SK-N-SH (cell line): ENCODE results near the gene ITM2C. TPM values are rescaled to one million over a fixed set of nuclear protein-coding genes. Genes with fewer than 3 reads are reported as not detected.

ENCODE experiments used
- CTCF ChIA-PET: fragments of 300-600, 350-600 bp; formaldehyde crosslinking; extraction: SDS; loops from one replicate; lab custom pipeline; 2021; lab: Yijun Ruan, JAX
- POLR2A ChIA-PET: fragments of 350-600 bp; sonication (Branson Sonifier 250); formaldehyde crosslinking; extraction: SDS; loops from one replicate; lab custom pipeline; 2020; ENCODE audit warnings: antibody characterized with exemption, inconsistent platforms; lab: Yijun Ruan, JAX
- DNase-seq: peaks from one replicate; pipeline ENCODE4 v3.0.0; 2012
- H2AFZ ChIP-seq: fragments of 200-600 bp; sonication (generic); 2 replicates; pipeline ENCODE4 v1.8.1; 2016; ENCODE audit warnings: antibody characterized with exemption, mild to moderate bottlenecking, low read depth
- H3F3A ChIP-seq: fragments of 200-600 bp; sonication (generic); replicated peaks from 2 replicates; pipeline ENCODE3; 2016; ENCODE audit warnings: antibody characterized with exemption, mild to moderate bottlenecking; ENCODE audit not compliant: insufficient read depth
- H3K27ac ChIP-seq, 2 experiments: fragments of 200-500 bp in 1 of 2; fragments of 200-600 bp in 1 of 2; sonication (Bioruptor generic) in 1 of 2; sonication (generic), shearing (Covaris generic) in 1 of 2; 2 replicates each; pipeline versions ENCODE4 v1.5.1 to v1.6.1; 2014 to 2016; ENCODE audit warnings: low read depth in 2 of 2, inconsistent platforms in 1 of 2, low read length in 1 of 2, mild to moderate bottlenecking in 1 of 2, mixed read lengths in 1 of 2
- H3K27me3 ChIP-seq: fragments of 200-600 bp; sonication (generic), shearing (Covaris generic); 2 replicates; pipeline ENCODE4 v1.6.1; 2016; ENCODE audit warnings: mixed run types; ENCODE audit not compliant: insufficient read depth
- H3K36me3 ChIP-seq, 2 experiments: fragments of 200-500 bp in 1 of 2; fragments of 200-600 bp in 1 of 2; sonication (Bioruptor generic) in 1 of 2; sonication (generic) in 1 of 2; replicated peaks in 1 of 2; 2 replicates each; pipeline versions ENCODE3 to v1.5.1; 2014 to 2016; ENCODE audit warnings: low read length in 1 of 2, mild to moderate bottlenecking in 1 of 2; ENCODE audit not compliant: insufficient read depth in 2 of 2, control insufficient read depth in 1 of 2
- H3K4me1 ChIP-seq, 2 experiments: fragments of 200-500 bp in 1 of 2; fragments of 200-600 bp in 1 of 2; sonication (Bioruptor generic) in 1 of 2; sonication (generic), shearing (Covaris generic) in 1 of 2; 2 replicates each; pipeline versions ENCODE4 v1.5.1 to v1.6.1; 2014 to 2016; ENCODE audit warnings: low read depth in 1 of 2, low read length in 1 of 2, mixed run types in 1 of 2; ENCODE audit not compliant: insufficient read depth in 2 of 2, control insufficient read depth in 1 of 2
- H3K4me2 ChIP-seq: fragments of 200-600 bp; sonication (generic), shearing (Covaris generic); 2 replicates; pipeline ENCODE4 v1.6.1; 2017; ENCODE audit warnings: mixed run types
- H3K4me3 ChIP-seq, 2 experiments: fragments of 200-500 bp in 1 of 2; fragments of 200-600 bp in 1 of 2; sonication (Bioruptor generic) in 1 of 2; sonication (generic), shearing (Covaris generic) in 1 of 2; 2 replicates each; pipeline versions ENCODE4 v1.5.1 to v1.8.1; 2014 to 2016; ENCODE audit warnings: low read depth in 2 of 2, inconsistent platforms in 1 of 2, low read length in 1 of 2, mild to moderate bottlenecking in 1 of 2, mixed read lengths in 1 of 2, moderate library complexity in 1 of 2
- H3K79me2 ChIP-seq: fragments of 200-600 bp; sonication (generic); 2 replicates; pipeline ENCODE4 v1.8.1; 2017; ENCODE audit warnings: mild to moderate bottlenecking; ENCODE audit not compliant: insufficient read depth
- H3K9ac ChIP-seq: fragments of 200-600 bp; sonication (generic); 2 replicates; pipeline ENCODE4 v1.6.1; 2017; ENCODE audit warnings: mixed run types
- H3K9me2 ChIP-seq: fragments of 200-600 bp; sonication (generic); 2 replicates; pipeline ENCODE4 v1.6.1; 2017; ENCODE audit warnings: mixed run types
- H3K9me3 ChIP-seq: fragments of 200-600 bp; sonication (generic); 2 replicates; pipeline ENCODE4 v1.6.1; 2017; ENCODE audit warnings: mixed run types, mild to moderate bottlenecking, moderate library complexity
- H4K20me1 ChIP-seq: fragments of 200-600 bp; sonication (generic); 2 replicates; pipeline ENCODE4 v1.6.1; 2017; ENCODE audit warnings: mild to moderate bottlenecking, mixed run types; ENCODE audit not compliant: insufficient read depth
- CHD2 ChIP-seq: fragments of 150-350 bp; IDR thresholded peaks from 2 replicates; pipeline ENCODE4 v1.6.1; 2018; ENCODE audit warnings: low read length; ENCODE audit not compliant: partially characterized antibody
- EZH2phosphoT487 ChIP-seq: fragments of 200-600 bp; sonication (generic); IDR thresholded peaks from 2 replicates; pipeline ENCODE4 v1.6.1; 2017; ENCODE audit warnings: low read depth, mixed run types, mild to moderate bottlenecking, antibody characterized with exemption, moderate library complexity, borderline replicate concordance
- FOSL2 ChIP-seq: IDR thresholded peaks from 2 replicates; pipeline ENCODE4 v1.4.0; 2012; ENCODE audit warnings: low read depth, mild to moderate bottlenecking, moderate library complexity, borderline replicate concordance
- FOXM1 ChIP-seq: IDR thresholded peaks from 2 replicates; pipeline ENCODE4 v1.4.0; 2012; ENCODE audit warnings: low read depth, mild to moderate bottlenecking
- GABPA ChIP-seq: IDR thresholded peaks from 2 replicates; pipeline ENCODE4 v1.4.0; 2012; ENCODE audit warnings: low read depth, mild to moderate bottlenecking
- JUND ChIP-seq: IDR thresholded peaks from 2 replicates; pipeline ENCODE4 v1.4.0; 2012
- MEF2A ChIP-seq: IDR thresholded peaks from 2 replicates; pipeline ENCODE4 v1.4.0; 2012; ENCODE audit warnings: low read depth, borderline replicate concordance
- NFIC ChIP-seq: IDR thresholded peaks from 2 replicates; pipeline ENCODE4 v1.4.0; 2012; ENCODE audit warnings: borderline replicate concordance
- POLR2AphosphoS5 ChIP-seq: IDR thresholded peaks from 2 replicates; pipeline ENCODE4 v1.6.1; 2012; ENCODE audit warnings: low read depth, low read length
- RCOR1 ChIP-seq: fragments of 150-350 bp; IDR thresholded peaks from 2 replicates; pipeline ENCODE4 v1.6.1; 2017; ENCODE audit warnings: antibody characterized with exemption, low read length
- TAF1 ChIP-seq: IDR thresholded peaks from 2 replicates; pipeline ENCODE4 v1.6.1; 2012; ENCODE audit warnings: low read depth, mild to moderate bottlenecking, low read length, moderate library complexity, borderline replicate concordance
- TCF12 ChIP-seq: IDR thresholded peaks from 2 replicates; pipeline ENCODE4 v1.4.0; 2012
- TEAD4 ChIP-seq: IDR thresholded peaks from 2 replicates; pipeline ENCODE4 v1.4.0; 2012; ENCODE audit warnings: mild to moderate bottlenecking, borderline replicate concordance; ENCODE audit not compliant: insufficient read depth
- YY1 ChIP-seq: IDR thresholded peaks from 2 replicates; pipeline ENCODE4 v1.4.0; 2012; ENCODE audit warnings: low read depth, mild to moderate bottlenecking
- WGBS: methylation state at CpG from one replicate; pipeline ENCODE4 v1.1.6; 2017; ENCODE audit warnings: low lambda C conversion rate; 5-methylcytosine and 5-hydroxymethylcytosine counted together
- polyA plus RNA-seq, 3 experiments: library from polyadenylated mRNA; depleted of rRNA; stranded (reverse); fragments of >200 nt; gene quantifications; 2 replicates each; pipeline ENCODE4 v1.2.3, GENCODE V29; 2012
- TF ChIP-seq, protein P1 (sequence below): IDR thresholded peaks from 2 replicates; pipeline ENCODE4; 2012
- TF ChIP-seq, protein P2 (sequence below): IDR thresholded peaks from 2 replicates; pipeline ENCODE4 v1.4.0; 2012; ENCODE audit warnings: low read depth
- TF ChIP-seq, protein P3 (sequence below): fragments of 200-600 bp; sonication (generic); IDR thresholded peaks from 2 replicates; pipeline ENCODE4 v1.6.1; 2017; ENCODE audit warnings: antibody characterized with exemption, mild to moderate bottlenecking, moderate library complexity

ITM2C gene
- polyA plus RNA-seq, 1 of the 3 experiments (the other 2 are of a cell fraction), result 288 TPM

DNA sequence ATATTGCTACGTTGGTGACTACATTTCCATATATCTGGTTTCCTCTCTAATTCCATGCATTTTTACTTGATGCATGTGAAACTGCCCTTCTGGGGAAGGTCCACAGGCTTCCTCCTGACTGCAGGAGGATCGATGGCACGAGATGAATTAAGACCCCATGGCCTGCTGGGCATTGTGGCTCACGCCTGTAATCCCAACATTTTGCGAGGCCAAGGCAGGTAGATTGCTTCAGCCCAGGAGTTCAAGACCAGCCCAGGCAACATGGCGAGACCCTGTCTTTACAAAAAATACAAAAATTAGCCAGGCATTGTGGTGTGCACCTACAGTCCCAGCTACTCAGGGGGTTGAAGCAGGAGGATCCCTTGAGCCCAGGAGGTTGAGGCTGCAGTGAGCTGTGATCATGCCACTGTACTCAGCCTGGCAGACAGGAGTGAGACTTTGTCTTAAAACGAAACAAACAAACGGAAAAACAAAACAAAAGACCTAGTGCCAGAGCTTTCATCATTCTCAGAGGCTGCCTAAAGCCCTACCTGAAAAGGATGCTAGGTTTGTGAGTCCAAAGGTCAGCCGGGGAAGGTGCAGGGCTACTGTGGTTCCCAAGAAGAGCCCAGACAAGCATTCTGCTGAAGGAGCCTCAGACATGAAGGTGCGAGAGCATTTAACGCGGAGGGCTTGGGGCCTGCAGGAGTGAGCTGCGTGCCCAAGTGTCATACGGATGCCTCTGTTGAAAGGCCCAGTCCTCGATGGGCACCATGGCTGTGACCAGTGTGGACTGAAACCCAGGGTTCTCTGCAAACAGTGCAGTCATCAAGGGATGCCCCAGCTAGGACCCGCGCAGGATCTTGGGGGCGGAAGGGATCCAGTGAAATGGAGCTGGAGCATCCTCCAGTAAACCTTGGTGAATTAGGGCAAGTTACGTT, 38.7 kb downstream of the ITM2C start:
- no peak for TF ChIP-seq RCOR1
- TF ChIP-seq GABPA, result no peak
- no peak for TF ChIP-seq TCF12
- no peak for TF ChIP-seq NFIC
- TF ChIP-seq, protein P1, sequence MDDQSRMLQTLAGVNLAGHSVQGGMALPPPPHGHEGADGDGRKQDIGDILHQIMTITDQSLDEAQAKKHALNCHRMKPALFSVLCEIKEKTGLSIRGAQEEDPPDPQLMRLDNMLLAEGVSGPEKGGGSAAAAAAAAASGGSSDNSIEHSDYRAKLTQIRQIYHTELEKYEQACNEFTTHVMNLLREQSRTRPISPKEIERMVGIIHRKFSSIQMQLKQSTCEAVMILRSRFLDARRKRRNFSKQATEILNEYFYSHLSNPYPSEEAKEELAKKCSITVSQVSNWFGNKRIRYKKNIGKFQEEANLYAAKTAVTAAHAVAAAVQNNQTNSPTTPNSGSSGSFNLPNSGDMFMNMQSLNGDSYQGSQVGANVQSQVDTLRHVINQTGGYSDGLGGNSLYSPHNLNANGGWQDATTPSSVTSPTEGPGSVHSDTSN, result no peak
- TF ChIP-seq FOXM1, result no peak
- TF ChIP-seq MEF2A, result no peak
- TF ChIP-seq EZH2phosphoT487, result no peak
- no peak for TF ChIP-seq TEAD4
- TF ChIP-seq, protein P2, sequence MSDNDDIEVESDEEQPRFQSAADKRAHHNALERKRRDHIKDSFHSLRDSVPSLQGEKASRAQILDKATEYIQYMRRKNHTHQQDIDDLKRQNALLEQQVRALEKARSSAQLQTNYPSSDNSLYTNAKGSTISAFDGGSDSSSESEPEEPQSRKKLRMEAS, result no peak
- no peak for TF ChIP-seq CHD2
- no peak for TF ChIP-seq FOSL2
- TF ChIP-seq JUND, result no peak
- TF ChIP-seq YY1, result no peak
- TF ChIP-seq, protein P3, sequence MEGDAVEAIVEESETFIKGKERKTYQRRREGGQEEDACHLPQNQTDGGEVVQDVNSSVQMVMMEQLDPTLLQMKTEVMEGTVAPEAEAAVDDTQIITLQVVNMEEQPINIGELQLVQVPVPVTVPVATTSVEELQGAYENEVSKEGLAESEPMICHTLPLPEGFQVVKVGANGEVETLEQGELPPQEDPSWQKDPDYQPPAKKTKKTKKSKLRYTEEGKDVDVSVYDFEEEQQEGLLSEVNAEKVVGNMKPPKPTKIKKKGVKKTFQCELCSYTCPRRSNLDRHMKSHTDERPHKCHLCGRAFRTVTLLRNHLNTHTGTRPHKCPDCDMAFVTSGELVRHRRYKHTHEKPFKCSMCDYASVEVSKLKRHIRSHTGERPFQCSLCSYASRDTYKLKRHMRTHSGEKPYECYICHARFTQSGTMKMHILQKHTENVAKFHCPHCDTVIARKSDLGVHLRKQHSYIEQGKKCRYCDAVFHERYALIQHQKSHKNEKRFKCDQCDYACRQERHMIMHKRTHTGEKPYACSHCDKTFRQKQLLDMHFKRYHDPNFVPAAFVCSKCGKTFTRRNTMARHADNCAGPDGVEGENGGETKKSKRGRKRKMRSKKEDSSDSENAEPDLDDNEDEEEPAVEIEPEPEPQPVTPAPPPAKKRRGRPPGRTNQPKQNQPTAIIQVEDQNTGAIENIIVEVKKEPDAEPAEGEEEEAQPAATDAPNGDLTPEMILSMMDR, result no peak
- no peak for TF ChIP-seq POLR2AphosphoS5
- TF ChIP-seq TAF1, result no peak
- CTCF ChIA-PET, result interaction anchor here (0.9 to 5.8 kb wide), 3 partner anchors 9 to 79 kb away, joined by 3 to 31 read pairs (median 7); no protein-coding TSS in a partner anchor
- H3K79me2 ChIP-seq, result no peaks in the 10 kb centered on the region
- no peak overlapping the region for H3K4me2 ChIP-seq
- no peak overlapping the region for H2AFZ ChIP-seq
- POLR2A ChIA-PET, result no interaction called here
- H3K27ac ChIP-seq, result no peak overlapping the region
- no peaks in the 10 kb centered on the region for H3K9me3 ChIP-seq
- no peak overlapping the region for H3K9ac ChIP-seq
- peaks cover 16% of the 10 kb centered on the region; the same call in 1 of the 2 replicates for H3K27me3 ChIP-seq
- H3K4me1 ChIP-seq, result no peaks in the 10 kb centered on the region; a peak in 2 of 4 replicates
- DNase-seq, result no peak
- H4K20me1 ChIP-seq, result no peaks in the 10 kb centered on the region
- 64% methylated on average over 14 of the region's 19 CpGs for WGBS
- no peaks in the 10 kb centered on the region for H3K36me3 ChIP-seq
- no peaks in the 10 kb centered on the region for H3F3A ChIP-seq
- no peaks in the 10 kb centered on the region for H3K9me2 ChIP-seq
- no peak overlapping the region for H3K4me3 ChIP-seq
